ENCODE results near the gene GHR. TPM values are rescaled to one million over a fixed set of nuclear protein-coding genes. Genes with fewer than 3 reads are reported as not detected.

The GHR gene
- total and polyA plus RNA-seq, 2 donors (not counting 3 experiments of a cell fraction or from before 2014, with no cell fraction given): 0.27 to 0.28 TPM

GRCh38 chr5:42643360-42643759, 220.1 kb downstream of the GHR start:
- Histone ChIP-seq H3K79me2 (ENCODE audit: control insufficient read depth, insufficient read depth, low read length) (no peaks in the 10 kb centered on the region), H3K9ac (replicated peaks; ENCODE audit: extremely low read depth, insufficient read depth, low read length) (no peak overlapping the region), H3K9me3 (replicated peaks; ENCODE audit: control insufficient read depth, insufficient read depth, low read length) (no peaks in the 10 kb centered on the region), H3K9me1 (replicated peaks; ENCODE audit: control insufficient read depth, extremely low read depth, insufficient read depth, low read length) (no peaks in the 10 kb centered on the region), H3K27ac (ENCODE audit: insufficient read depth, low read depth, low read length) (no peak overlapping the region), H3K4me1 (ENCODE audit: control insufficient read depth, extremely low read depth, insufficient read depth, low read length) (no peaks in the 10 kb centered on the region), H3K4me2 (ENCODE audit: insufficient read depth, low read length) (no peak overlapping the region), H3K27me3 (ENCODE audit: control insufficient read depth in 2 of 2, insufficient read depth in 2 of 2, low read length in 2 of 2) (no peaks in the 10 kb centered on the region), H2AFZ (ENCODE audit: low read depth, low read length) (no peak overlapping the region), H4K20me1 (replicated peaks; ENCODE audit: control insufficient read depth, extremely low read depth, insufficient read depth, low read length) (no peaks in the 10 kb centered on the region), H3K4me3 (replicated peaks in 1 of 3; ENCODE audit: insufficient read depth in 1 of 3, low read depth in 1 of 3, low read length in 3 of 3) (no peak overlapping the region), H3K36me3 (ENCODE audit: control insufficient read depth in 2 of 2, extremely low read depth in 1 of 2, insufficient read depth in 2 of 2, low read length in 2 of 2) (no peaks in the 10 kb centered on the region)
- DNase-seq (ENCODE audit: low read depth, low spot score) (no peak), FAIRE-seq (no peak)
- intact Hi-C loops (cut with micrococcal nuclease) (no loop called here), dilution Hi-C loops (cut with MboI; ENCODE audit: extremely low pct_ligation_motif_present, low sequenced_read_pairs) (no loop called here)
- TF ChIP-seq EZH2 (IDR thresholded peaks at IDR 0.05; ENCODE audit: borderline replicate concordance, low read depth, low read length, severe bottlenecking) (no peak), POLR2AphosphoS5 (IDR thresholded peaks at IDR 0.05; ENCODE audit: insufficient read depth, low read depth, low read length) (no peak), POLR2A (IDR thresholded peaks at IDR 0.05; ENCODE audit: low read depth, low read length) (no peak), JUN (IDR thresholded peaks at IDR 0.05; ENCODE audit: borderline replicate concordance, insufficient read depth, insufficient read length, low read depth) (no peak), CTCF (IDR thresholded peaks at IDR 0.05; ENCODE audit: extremely low read depth in 1 of 2, insufficient read depth in 1 of 2, low read depth in 1 of 2, low read length in 2 of 2) (no peak), GATA2 (IDR thresholded peaks at IDR 0.05; ENCODE audit: insufficient read depth, insufficient read length, low read depth, low read length) (no peak), MAX (IDR thresholded peaks at IDR 0.05; ENCODE audit: insufficient read depth, insufficient read length) (no peak), FOS (IDR thresholded peaks at IDR 0.05; ENCODE audit: borderline replicate concordance, insufficient read depth, low read length) (no peak), MYC (IDR thresholded peaks at IDR 0.05; ENCODE audit: low read depth, low read length) (no peak)
- ChIA-PET CTCF (no interaction called here), POLR2A (no interaction called here)
- BruUV-seq (replicated peaks): no TSS peak
